HG03097 (cell line): ENCODE data around the gene REEP6.

ENCODE experiments used
- ATAC-seq: cut with Tn5 transposase; IDR thresholded peaks from one replicate; pipeline ENCODE4 v1.9.1; 2021; ENCODE audit not compliant: unreplicated experiment, low FRiP score

REEP6 gene

DNA sequence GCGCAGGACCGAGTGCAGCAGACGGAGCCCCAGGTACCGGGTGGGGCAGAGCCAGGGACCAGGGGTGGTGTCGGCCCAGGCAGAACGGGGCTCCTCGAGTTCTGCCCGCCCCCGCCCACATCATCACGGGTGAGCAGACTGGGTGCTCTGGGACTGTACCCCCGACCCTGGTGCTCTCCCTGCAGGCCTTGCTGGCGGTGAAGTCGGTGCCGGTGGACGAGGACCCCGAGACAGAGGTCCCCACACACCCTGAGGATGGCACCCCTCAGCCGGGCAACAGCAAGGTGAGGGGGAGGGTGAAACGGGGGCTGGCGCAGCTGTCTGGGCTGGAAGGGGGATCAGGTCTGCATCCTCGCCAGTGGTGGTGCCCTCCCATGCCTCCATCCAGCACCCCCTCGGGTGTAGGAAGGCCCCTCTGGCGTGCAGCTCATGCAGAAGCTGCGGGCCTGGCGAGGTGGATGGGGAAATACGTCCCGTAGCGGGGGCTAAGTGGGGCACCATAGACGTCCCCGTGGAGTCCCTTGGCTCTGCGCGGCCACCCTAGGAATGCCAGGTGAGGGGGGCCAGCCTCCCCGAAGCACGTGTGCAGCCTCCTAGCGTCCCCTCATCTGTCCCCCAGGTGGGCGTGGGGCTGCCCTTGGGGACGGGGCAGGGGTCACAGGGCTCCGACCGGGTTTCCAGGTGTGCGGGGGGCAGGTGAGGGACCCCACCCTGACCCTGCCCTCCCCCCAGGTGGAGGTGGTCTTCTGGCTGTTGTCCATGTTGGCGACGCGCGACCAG is 34.7 kb upstream of the REEP6 start:
- no peak for ATAC-seq

DNA sequence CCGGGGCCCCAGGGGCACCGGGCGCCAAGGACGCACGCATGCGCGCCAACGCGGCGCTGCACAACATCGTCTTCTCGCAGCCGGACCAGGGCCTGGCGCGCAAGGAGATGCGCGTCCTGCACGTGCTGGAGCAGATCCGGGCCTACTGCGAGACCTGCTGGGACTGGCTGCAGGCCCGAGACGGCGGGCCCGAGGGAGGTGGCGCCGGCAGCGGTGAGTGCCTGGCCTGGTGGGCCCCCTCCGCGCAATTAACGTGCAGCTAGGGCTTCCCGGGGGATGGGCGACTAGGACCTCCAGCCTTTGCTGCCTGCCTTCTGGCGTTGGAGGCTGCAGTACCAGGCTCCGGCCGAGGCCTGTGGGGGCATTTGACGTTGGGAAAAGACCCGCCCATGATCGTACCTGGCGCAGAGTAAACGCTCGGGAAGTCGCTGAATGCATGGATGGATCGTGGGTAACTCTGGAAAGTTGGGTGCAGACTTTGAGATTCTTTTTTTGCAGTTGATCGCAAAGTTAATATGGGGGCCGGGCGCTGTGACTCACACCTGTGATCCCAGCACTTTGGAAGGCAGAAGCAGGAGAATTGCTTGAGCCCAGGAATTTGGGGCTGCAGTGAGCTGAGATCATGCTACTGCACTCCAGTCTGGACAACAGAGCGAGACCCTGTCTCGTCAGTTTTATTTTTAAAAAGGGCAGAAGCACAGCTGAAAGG is 33.8 kb upstream of the REEP6 start:
- ATAC-seq, result no peak

DNA sequence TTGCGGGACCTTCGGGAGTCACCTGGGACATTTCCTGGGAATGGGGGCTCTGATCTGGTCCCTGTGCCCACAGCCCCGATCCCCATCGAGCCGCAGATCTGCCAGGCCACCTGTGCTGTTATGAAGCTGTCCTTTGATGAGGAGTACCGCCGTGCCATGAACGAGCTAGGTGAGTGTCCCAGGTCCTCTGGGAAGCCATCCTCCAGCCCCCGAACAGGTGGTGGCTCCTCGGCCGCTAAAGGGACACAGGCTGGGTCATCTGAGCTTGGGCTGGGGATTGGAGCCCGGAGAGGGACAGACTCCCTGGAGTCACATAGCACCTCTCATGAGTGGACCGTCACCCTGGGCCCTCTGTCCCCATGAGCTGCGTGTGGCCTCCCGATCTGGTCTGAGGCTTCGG is 33.1 kb upstream of the REEP6 start:
- no peak for ATAC-seq

DNA sequence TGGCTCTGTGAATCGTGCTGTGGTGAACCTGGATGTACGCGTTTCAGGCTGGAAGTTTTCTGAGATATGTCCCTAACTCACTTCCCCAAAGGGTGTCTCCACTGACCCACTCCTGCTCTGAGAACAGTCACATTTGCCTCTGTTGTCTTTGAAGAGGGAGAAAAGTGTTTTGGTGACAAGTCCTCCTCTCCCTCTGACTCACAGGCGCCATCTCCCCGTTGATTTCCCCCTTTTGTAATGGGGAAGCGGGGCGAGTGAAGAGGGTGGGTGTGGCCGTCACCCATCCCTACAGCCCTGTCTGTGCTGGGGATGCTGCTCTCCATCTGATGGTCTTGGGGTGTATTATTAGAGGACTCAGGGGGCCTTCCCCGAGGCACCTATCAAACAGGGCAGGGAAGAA is 31.5 kb upstream of the REEP6 start:
- ATAC-seq, result no peak

DNA sequence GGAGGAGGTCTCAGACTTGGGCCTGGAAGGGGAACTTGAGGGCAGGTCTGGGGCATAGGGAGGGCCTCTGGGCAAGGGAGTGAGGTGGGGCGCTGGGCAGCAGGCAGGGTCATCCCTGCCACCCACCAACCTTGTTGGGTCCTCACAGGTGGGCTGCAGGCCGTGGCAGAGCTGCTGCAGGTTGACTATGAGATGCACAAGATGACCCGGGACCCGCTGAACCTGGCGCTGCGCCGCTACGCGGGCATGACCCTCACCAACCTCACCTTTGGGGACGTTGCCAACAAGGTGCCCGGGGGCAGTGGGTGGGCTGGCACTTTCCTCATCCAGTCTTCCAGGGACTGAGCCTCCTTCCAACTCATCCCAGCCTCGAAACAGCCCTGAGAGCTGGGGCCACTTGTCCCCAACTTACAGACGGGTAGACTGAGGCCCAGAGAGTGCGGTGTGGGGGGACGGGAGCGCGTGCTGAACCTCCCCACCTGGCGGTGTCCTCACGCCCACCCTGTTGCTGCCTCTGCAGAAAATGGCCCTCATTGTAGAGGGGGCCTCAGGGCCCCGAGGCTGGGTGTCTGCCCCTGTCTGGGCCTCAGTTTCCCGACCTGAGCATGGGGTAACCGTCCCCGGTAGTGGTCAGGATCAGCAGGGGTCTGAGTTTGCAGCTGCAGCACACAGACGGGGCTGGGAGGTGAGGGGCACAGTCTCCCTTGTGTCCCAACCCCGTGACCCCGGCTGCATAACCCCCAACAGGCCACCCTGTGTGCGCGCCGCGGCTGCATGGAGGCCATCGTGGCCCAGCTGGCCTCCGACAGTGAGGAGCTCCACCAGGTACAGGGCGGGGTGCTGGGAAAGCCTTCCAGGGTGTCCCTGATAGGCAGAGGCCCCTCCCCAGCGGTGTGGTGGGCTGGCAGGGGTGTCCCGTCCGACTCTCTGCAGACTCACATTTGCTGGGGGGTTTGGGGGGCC is 30.7 kb upstream of the REEP6 start:
- ATAC-seq, result no peak

DNA sequence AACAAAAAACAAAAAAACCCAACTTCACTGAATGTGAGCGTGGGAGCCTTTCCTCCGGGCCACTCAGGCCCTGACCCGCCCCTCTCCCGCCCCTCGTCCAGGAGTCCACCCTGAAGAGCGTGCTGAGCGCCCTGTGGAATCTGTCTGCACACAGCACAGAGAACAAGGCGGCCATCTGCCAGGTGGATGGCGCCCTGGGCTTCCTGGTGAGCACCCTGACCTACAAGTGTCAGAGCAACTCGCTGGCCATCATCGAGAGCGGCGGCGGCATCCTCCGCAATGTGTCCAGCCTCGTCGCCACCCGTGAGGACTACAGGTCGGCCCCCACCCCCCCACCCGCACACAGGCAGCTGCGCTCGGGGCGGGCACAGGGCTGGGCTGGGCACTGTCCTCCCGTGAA is 29.1 kb upstream of the REEP6 start:
- no peak for ATAC-seq

DNA sequence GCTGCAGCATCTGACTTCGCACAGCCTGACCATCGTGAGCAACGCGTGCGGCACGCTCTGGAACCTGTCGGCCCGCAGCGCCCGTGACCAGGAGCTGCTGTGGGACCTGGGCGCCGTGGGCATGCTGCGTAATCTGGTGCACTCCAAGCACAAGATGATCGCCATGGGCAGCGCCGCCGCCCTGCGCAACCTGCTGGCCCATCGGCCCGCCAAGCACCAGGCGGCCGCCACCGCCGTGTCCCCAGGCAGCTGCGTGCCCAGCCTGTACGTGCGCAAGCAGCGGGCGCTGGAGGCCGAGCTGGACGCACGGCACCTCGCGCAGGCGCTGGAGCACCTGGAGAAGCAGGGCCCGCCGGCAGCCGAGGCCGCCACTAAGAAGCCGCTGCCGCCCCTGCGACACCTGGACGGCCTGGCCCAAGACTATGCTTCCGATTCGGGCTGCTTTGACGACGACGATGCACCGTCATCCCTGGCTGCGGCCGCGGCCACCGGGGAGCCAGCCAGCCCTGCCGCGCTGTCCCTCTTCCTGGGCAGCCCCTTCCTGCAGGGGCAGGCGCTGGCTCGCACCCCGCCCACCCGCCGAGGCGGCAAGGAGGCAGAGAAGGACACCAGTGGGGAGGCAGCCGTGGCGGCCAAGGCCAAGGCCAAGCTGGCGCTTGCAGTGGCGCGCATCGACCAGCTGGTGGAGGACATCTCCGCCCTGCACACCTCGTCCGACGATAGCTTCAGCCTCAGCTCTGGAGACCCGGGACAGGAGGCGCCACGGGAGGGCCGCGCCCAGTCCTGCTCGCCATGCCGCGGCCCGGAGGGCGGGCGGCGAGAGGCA is 25.6 kb upstream of the REEP6 start:
- ATAC-seq, result no peak

DNA sequence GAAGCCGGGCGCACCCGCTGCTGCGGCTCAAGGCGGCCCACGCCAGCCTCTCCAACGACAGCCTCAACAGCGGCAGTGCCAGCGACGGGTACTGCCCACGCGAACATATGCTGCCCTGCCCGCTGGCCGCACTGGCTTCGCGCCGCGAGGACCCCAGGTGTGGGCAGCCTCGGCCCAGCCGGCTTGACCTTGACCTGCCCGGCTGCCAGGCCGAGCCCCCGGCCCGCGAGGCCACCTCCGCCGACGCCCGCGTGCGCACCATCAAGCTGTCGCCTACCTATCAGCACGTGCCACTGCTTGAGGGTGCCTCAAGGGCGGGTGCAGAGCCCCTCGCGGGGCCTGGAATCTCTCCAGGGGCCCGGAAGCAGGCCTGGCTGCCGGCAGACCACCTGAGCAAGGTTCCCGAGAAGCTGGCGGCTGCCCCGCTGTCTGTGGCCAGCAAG is 24.9 kb upstream of the REEP6 start:
- no peak for ATAC-seq

DNA sequence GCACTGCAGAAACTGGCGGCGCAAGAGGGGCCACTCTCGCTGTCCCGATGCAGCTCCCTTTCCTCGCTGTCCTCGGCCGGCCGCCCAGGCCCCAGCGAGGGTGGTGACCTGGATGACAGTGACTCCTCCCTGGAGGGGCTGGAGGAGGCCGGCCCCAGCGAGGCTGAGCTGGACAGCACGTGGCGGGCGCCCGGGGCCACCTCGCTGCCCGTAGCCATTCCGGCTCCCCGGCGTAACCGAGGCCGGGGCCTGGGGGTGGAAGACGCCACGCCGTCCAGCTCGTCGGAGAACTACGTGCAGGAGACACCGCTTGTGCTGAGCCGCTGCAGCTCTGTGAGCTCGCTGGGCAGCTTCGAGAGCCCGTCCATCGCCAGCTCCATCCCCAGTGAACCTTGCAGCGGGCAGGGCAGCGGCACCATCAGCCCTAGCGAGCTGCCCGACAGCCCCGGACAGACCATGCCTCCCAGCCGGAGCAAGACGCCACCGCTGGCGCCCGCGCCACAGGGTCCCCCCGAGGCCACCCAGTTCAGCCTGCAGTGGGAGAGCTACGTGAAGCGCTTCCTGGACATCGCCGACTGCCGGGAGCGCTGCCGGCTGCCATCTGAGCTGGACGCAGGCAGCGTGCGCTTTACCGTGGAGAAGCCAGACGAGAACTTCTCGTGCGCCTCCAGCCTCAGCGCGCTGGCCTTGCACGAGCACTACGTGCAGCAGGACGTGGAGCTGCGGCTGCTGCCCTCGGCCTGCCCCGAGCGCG is 24.3 kb upstream of the REEP6 start:
- ATAC-seq, result no peak

DNA sequence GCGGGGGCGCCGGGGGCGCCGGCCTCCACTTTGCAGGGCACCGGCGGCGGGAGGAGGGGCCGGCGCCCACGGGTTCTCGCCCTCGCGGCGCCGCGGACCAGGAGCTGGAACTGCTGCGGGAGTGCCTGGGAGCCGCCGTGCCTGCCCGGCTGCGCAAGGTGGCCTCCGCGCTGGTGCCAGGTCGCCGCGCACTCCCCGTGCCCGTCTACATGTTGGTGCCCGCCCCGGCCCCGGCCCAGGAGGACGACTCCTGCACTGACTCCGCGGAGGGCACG is 23.8 kb upstream of the REEP6 start:
- no peak for ATAC-seq

DNA sequence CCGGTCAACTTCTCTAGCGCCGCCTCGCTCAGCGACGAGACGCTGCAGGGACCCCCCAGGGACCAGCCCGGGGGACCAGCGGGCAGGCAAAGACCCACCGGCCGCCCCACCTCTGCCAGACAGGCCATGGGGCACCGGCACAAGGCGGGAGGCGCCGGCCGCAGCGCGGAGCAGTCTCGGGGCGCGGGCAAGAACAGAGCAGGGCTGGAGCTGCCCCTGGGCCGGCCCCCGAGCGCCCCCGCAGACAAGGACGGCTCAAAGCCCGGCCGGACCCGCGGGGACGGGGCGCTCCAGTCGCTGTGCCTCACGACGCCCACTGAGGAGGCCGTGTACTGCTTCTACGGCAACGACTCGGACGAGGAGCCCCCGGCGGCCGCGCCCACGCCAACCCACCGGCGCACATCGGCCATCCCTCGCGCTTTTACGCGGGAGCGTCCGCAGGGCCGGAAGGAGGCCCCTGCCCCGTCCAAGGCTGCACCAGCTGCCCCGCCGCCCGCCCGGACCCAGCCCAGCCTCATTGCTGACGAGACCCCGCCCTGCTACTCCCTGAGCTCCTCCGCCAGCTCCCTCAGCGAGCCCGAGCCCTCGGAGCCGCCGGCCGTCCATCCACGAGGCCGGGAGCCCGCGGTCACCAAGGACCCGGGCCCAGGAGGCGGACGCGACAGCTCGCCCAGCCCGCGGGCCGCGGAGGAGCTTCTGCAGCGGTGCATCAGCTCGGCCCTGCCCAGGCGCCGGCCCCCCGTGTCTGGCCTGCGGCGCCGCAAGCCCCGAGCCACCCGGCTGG is 23.3 kb upstream of the REEP6 start:
- ATAC-seq, result no peak

DNA sequence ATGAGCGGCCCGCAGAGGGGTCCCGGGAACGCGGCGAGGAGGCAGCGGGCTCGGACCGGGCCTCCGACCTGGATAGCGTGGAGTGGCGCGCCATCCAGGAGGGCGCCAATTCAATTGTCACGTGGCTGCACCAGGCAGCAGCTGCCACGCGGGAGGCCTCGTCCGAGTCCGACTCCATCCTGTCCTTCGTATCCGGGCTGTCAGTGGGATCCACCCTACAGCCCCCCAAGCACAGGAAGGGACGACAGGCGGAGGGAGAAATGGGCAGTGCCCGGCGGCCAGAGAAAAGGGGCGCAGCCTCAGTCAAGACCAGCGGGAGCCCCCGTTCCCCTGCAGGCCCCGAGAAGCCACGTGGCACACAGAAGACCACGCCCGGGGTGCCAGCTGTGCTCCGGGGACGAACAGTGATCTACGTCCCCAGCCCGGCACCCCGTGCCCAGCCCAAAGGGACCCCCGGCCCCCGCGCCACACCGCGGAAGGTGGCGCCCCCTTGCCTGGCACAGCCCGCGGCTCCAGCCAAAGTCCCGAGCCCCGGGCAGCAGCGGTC is 22.6 kb upstream of the REEP6 start:
- no peak for ATAC-seq

DNA sequence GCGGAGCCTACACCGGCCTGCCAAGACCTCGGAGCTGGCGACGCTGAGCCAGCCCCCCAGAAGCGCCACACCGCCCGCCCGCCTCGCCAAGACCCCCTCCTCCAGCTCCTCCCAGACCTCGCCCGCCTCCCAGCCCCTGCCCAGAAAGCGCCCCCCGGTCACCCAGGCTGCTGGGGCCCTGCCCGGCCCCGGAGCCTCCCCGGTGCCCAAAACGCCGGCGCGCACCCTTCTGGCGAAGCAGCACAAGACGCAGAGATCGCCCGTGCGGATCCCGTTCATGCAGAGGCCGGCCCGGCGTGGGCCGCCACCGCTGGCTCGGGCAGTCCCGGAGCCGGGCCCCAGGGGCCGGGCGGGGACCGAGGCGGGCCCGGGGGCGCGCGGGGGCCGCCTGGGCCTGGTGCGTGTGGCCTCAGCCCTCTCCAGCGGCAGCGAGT is 22.1 kb upstream of the REEP6 start:
- ATAC-seq, result no peak

DNA sequence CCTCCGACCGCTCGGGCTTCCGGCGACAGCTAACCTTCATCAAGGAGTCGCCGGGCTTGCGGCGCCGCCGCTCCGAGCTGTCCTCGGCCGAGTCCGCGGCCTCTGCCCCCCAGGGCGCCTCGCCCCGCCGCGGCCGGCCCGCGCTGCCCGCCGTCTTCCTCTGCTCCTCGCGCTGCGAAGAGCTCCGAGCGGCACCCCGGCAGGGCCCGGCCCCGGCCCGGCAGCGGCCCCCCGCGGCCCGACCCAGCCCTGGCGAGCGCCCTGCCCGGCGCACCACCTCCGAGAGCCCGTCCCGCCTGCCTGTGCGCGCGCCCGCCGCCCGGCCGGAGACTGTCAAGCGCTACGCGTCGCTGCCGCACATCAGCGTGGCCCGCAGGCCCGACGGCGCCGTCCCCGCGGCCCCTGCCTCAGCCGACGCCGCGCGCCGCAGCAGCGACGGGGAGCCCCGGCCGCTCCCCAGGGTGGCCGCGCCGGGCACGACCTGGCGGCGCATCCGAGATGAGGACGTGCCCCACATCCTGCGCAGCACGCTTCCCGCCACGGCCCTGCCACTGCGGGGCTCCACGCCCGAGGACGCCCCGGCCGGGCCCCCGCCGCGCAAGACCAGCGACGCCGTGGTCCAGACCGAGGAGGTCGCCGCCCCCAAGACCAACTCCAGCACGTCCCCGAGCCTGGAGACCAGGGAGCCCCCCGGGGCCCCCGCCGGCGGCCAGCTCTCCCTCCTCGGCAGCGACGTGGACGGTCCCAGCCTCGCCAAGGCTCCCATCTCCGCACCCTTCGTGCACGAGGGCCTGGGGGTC is 21.5 kb upstream of the REEP6 start:
- ATAC-seq, result no peak

DNA sequence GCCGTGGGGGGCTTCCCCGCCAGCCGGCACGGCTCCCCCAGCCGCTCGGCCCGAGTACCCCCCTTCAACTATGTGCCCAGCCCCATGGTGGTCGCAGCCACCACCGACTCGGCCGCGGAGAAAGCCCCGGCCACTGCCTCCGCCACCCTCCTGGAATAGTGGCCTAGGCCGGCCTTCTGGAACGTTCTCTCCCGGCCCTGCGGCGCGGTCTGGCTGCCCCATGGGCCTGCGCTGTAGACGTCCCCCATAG is 21.0 kb upstream of the REEP6 start:
- ATAC-seq, result no peak

DNA sequence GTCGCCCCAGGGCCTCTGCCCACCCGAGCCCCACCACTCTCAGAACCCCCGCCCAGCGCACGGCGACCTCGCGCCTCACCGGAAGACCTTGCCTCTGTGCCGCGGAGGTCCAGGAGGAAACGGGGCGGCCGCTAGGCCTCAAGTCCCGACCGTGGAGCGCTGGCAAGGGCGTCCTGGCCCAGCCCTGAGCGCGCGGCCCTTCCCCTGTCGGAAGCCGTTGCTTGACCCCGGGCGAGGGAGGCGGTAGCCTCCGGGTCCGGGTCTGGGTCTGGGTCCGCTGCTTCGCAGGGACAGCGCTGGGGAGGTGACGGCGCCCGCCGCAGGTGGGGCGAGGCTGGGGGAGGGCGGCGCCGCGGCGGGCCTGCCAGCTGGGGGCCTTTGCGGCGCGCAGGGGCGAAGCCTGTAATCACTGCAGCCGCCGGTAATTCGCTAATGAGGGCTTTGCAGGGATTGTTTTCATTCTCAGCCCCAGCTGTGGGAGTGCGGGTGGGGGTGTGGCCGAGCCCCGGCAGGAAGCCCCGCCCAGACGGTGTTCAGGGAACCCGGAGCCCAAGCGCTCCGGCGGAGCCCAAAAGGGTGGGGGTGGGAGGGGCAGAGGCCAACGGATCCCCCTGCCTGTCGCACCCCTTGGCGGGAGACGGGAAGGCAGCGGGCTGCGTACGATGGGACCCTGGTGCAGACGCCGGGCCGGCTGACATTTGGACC is 20.5 kb upstream of the REEP6 start:
- no peak for ATAC-seq

DNA sequence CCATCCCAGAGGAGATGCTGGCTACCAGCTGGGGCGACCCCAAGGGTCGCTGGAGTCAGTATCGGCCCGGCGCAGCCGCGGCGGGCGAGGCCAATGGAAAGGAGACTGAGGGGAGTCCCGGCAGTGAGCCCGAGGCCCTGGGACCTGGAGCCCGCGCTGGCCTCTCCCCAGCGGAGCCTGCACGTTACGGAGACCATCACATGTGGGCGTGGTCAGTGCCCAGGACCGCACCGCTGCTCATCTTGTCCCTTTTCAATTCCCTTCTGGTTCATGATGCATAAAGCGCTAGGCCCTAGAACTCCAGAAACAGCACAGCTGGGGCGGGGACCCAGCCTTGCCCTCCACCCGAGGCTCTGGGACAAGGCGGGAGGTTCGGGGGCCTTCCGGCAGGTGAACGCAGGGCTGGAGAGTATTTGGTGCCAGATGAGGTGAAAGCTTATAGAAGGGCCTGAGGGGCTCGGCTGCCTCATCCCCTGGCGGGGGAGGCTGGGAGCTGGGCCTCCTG is 19.9 kb upstream of the REEP6 start:
- no peak for ATAC-seq
